B cell (primary cell): ENCODE data around the gene EXOC4. TPM values are rescaled to one million over a fixed set of nuclear protein-coding genes. Genes with fewer than 3 reads are reported as not detected.

Experiments
- ATAC-seq: fragments of 200-7000 bp; cut with Tn5 transposase; one replicate; pipeline ENCODE4 v1.10.0; 2021; ENCODE audit warnings: low read depth, mild to moderate bottlenecking, moderate number of reproducible peaks, moderate library complexity
- CTCF ChIA-PET: fragments of 350-600 bp; sonication (Branson Sonifier 250); formaldehyde crosslinking; loops from one replicate; lab custom pipeline; 2021; ENCODE audit warnings: antibody characterized with exemption, inconsistent platforms; lab: Charles Lee
- POLR2A ChIA-PET: fragments of 350-600 bp; sonication (Branson Sonifier 250); formaldehyde crosslinking; loops from one replicate; lab custom pipeline; 2021; ENCODE audit warnings: antibody characterized with exemption; lab: Charles Lee
- DNase-seq: peaks from one replicate; pipeline ENCODE4 v3.0.0; 2013
- H2AFZ ChIP-seq: 2 replicates; pipeline ENCODE4 v1.6.1; 2012; ENCODE audit warnings: mild to moderate bottlenecking, low read depth, low read length; ENCODE audit not compliant: insufficient read depth, poor library complexity, severe bottlenecking
- H3K27ac ChIP-seq, 2 donors: 1 replicate in 1 of 2; 2 replicates in 1 of 2; pipeline ENCODE4 v1.5.1; 2012 to 2013; ENCODE audit warnings: low read length in 2 of 2, mild to moderate bottlenecking in 2 of 2, moderate library complexity in 1 of 2
- H3K27me3 ChIP-seq, 4 experiments: fragments of 200-600 bp in 1 of 4; sonication (generic) in 1 of 4; replicated peaks in 1 of 4; 1 replicate in 2 of 4; 2 replicates in 2 of 4; pipeline versions ENCODE4 v1.6.1 to v1.7.0; 2013 to 2016; ENCODE audit warnings: low read length in 3 of 4, mild to moderate bottlenecking in 2 of 4, mixed read lengths in 1 of 4, moderate library complexity in 1 of 4; ENCODE audit not compliant: insufficient read depth in 4 of 4, control insufficient read depth in 3 of 4; ENCODE audit errors: control extremely low read depth in 1 of 4
- H3K36me3 ChIP-seq, 2 experiments: replicated peaks in 1 of 2; 1 replicate in 1 of 2; 2 replicates in 1 of 2; pipeline versions ENCODE4 v1.6.1 to v1.7.1; 2013; ENCODE audit warnings: low read length in 1 of 2; ENCODE audit not compliant: insufficient read depth in 2 of 2, control insufficient read depth in 1 of 2; ENCODE audit errors: control extremely low read depth in 1 of 2, extremely low read depth in 1 of 2
- H3K4me1 ChIP-seq, 2 donors: fragments of 200-600 bp in 1 of 2; sonication (generic) in 1 of 2; 1 replicate in 1 of 2; 2 replicates in 1 of 2; pipeline versions ENCODE4 v1.5.1 to v1.6.1; 2013 to 2017; ENCODE audit warnings: low read length in 2 of 2; ENCODE audit not compliant: control insufficient read depth in 2 of 2, insufficient read depth in 2 of 2
- H3K4me2 ChIP-seq: replicated peaks from 2 replicates; pipeline ENCODE3; 2012; ENCODE audit warnings: mild to moderate bottlenecking, low read depth, low read length; ENCODE audit not compliant: poor library complexity, severe bottlenecking
- H3K4me3 ChIP-seq, 5 experiments: fragments of 200-600 bp in 1 of 5; sonication (generic) in 1 of 5; 1 replicate in 3 of 5; 2 replicates in 2 of 5; pipeline versions ENCODE4 v1.5.1 to v1.7.0; 2011 to 2016; ENCODE audit warnings: low read length in 4 of 5, mild to moderate bottlenecking in 4 of 5, low read depth in 2 of 5, control low read depth in 1 of 5, moderate library complexity in 1 of 5; ENCODE audit not compliant: insufficient read depth in 1 of 5; ENCODE audit errors: control extremely low read depth in 1 of 5, extremely low read depth in 1 of 5
- H3K79me2 ChIP-seq: fragments of 200-600 bp; sonication (generic); one replicate; pipeline ENCODE4 v1.6.0; 2016; ENCODE audit warnings: low read length; ENCODE audit not compliant: control insufficient read depth, insufficient read depth
- H3K9ac ChIP-seq: fragments of 200-600 bp; sonication (generic); 2 replicates; pipeline ENCODE4 v1.6.1; 2017; ENCODE audit warnings: mild to moderate bottlenecking, low read length, moderate library complexity
- H3K9me3 ChIP-seq, 3 donors: one replicate each; pipeline versions ENCODE4 v1.6.1 to v1.7.1; 2013; ENCODE audit warnings: low read length in 2 of 3; ENCODE audit not compliant: control insufficient read depth in 2 of 3, insufficient read depth in 1 of 3; ENCODE audit errors: control extremely low read depth in 1 of 3
- H4K20me1 ChIP-seq: 2 replicates; pipeline ENCODE4 v1.6.0; 2012; ENCODE audit warnings: mild to moderate bottlenecking, low read length; ENCODE audit not compliant: insufficient read depth, control insufficient read depth, poor library complexity, severe bottlenecking
- H3K27ac Mint-ChIP-seq: one replicate; pipeline ENCODE4 v1.8.0; 2021; ENCODE audit warnings: mixed read lengths
- H3K27me3 Mint-ChIP-seq: one replicate; pipeline ENCODE4 v1.8.0; 2021; ENCODE audit warnings: mixed read lengths
- H3K4me1 Mint-ChIP-seq: one replicate; pipeline ENCODE4 v1.8.0; 2021; ENCODE audit warnings: mixed read lengths
- H3K4me3 Mint-ChIP-seq: one replicate; pipeline ENCODE4 v1.8.0; 2021; ENCODE audit warnings: mixed read lengths
- H3K9me3 Mint-ChIP-seq: one replicate; pipeline ENCODE4 v1.8.0; 2022; ENCODE audit warnings: mixed read lengths; ENCODE audit not compliant: insufficient read depth
- EZH2 ChIP-seq: IDR thresholded peaks from 2 replicates; pipeline ENCODE4 v1.6.1; 2012; ENCODE audit warnings: borderline replicate concordance, low read depth, mild to moderate bottlenecking, moderate library complexity, low read length; ENCODE audit not compliant: insufficient read depth, poor library complexity, severe bottlenecking
- WGBS: methylation state at CpG from one replicate; pipeline ENCODE4 v1.1.5; 2013; ENCODE audit warnings: missing lambda C conversion rate; ENCODE audit not compliant: insufficient coverage; 5-methylcytosine and 5-hydroxymethylcytosine counted together
- intact Hi-C: fragments of 100-400 bp; cut with micrococcal nuclease; formaldehyde crosslinking; loops from one replicate; pipeline ENCODE4 v1.10.0; 2022
- polyA plus RNA-seq: library from polyadenylated mRNA; depleted of rRNA; stranded (reverse); fragments of >200 nt; gene quantifications from 2 replicates; pipeline ENCODE4 v1.2.3, GENCODE V29; 2012
- total RNA-seq, 2 donors: library from RNA; stranded (reverse); fragments of 120-200 nt in 1 of 2; gene quantifications; 1 replicate in 1 of 2; 2 replicates in 1 of 2; pipeline versions ENCODE4 v1.2.3 to v1.2.4, GENCODE V29; 2013 to 2022
- TF ChIP-seq, protein P1 (sequence below): fragments of 200-600 bp; IDR thresholded peaks from one replicate; pipeline ENCODE4 v1.8.0; 2022; ENCODE audit warnings: antibody characterized with exemption, mild to moderate bottlenecking

EXOC4 gene
- total and polyA plus RNA-seq, 2 donors (not counting 1 experiment from before 2014, with no cell fraction given) = 16.7 to 135 TPM

DNA sequence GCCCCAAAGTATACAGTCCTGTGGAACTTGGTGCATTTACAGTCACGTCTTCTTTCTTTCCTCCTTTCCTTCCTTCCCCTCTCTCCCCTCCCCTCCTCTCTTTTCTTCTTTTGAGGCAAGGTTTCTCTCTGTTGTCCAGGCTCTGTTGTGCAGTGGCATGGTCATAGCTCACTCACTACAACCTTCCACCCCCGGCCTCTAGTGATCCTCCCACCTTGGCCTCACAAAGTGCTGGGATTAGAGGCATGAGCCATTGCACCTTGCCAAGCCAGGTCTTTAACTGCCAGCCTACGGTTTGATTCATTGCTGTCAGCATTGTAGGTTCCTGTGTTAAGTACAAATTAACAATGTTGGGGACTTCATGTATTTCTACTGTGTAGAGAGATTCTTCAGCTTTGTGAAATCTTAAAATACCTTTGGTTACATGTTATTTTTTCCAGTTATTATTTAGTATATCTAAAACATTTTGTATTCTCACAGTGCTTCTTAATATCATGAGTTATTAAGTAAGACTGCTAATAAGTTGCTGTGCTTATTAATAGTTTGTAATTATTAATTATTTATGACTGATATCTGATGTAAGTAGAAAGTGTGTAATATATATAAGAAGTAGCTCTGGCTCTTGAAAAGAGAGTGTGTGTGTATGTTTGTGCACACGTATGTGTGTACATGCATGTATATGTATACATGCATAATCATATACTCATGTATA is 320.8 kb downstream of the EXOC4 start:
- H3K79me2 ChIP-seq = no peaks in the 10 kb centered on the region
- H3K9me3 ChIP-seq = no peaks in the 10 kb centered on the region
- POLR2A ChIA-PET = no interaction called here
- no peak overlapping the region for H2AFZ ChIP-seq
- no peaks in the 10 kb centered on the region for H3K4me1 ChIP-seq
- no peaks in the 10 kb centered on the region for H3K27me3 ChIP-seq
- CTCF ChIA-PET = no interaction called here
- H3K9me3 Mint-ChIP-seq = no peaks in the 10 kb centered on the region
- no peak overlapping the region for H3K27ac Mint-ChIP-seq
- no peak for TF ChIP-seq EZH2
- TF ChIP-seq, protein P1, sequence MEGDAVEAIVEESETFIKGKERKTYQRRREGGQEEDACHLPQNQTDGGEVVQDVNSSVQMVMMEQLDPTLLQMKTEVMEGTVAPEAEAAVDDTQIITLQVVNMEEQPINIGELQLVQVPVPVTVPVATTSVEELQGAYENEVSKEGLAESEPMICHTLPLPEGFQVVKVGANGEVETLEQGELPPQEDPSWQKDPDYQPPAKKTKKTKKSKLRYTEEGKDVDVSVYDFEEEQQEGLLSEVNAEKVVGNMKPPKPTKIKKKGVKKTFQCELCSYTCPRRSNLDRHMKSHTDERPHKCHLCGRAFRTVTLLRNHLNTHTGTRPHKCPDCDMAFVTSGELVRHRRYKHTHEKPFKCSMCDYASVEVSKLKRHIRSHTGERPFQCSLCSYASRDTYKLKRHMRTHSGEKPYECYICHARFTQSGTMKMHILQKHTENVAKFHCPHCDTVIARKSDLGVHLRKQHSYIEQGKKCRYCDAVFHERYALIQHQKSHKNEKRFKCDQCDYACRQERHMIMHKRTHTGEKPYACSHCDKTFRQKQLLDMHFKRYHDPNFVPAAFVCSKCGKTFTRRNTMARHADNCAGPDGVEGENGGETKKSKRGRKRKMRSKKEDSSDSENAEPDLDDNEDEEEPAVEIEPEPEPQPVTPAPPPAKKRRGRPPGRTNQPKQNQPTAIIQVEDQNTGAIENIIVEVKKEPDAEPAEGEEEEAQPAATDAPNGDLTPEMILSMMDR = no peak
- H3K27ac ChIP-seq = no peak overlapping the region
- no peaks in the 10 kb centered on the region for H4K20me1 ChIP-seq
- no peaks in the 10 kb centered on the region for H3K4me1 Mint-ChIP-seq
- intact Hi-C loops = no loop called here
- H3K4me3 Mint-ChIP-seq = no peak overlapping the region
- no peak overlapping the region for H3K9ac ChIP-seq
- H3K4me2 ChIP-seq = no peak overlapping the region
- H3K36me3 ChIP-seq = no peaks in the 10 kb centered on the region
- ATAC-seq (no peak), DNase-seq (no peak)
- H3K27me3 Mint-ChIP-seq = no peaks in the 10 kb centered on the region
- no peak overlapping the region for H3K4me3 ChIP-seq
- 100% methylated on average over 1 of the region's 4 CpGs for WGBS

GRCh38 chr7:133575726-133576440 is 323.0 kb downstream of the EXOC4 start:
- Histone ChIP-seq H3K79me2 (no peaks in the 10 kb centered on the region), H3K27ac (no peak overlapping the region), H3K4me3 (no peak overlapping the region), H3K36me3 (no peaks in the 10 kb centered on the region), H3K9ac (no peak overlapping the region), H3K9me3 (peaks cover 0 to 4% (median 0%) of the 10 kb centered on the region in 3 donors), H3K27me3 (no peaks in the 10 kb centered on the region), H3K4me2 (no peak overlapping the region), H3K4me1 (no peaks in the 10 kb centered on the region), H2AFZ (no peak overlapping the region), H4K20me1 (no peaks in the 10 kb centered on the region)
- intact Hi-C loops = no loop called here
- CTCF ChIA-PET = no interaction called here
- POLR2A ChIA-PET = no interaction called here
- ATAC-seq (no peak), DNase-seq (no peak)
- H3K9me3 Mint-ChIP-seq = no peaks in the 10 kb centered on the region
- no peak overlapping the region for H3K4me3 Mint-ChIP-seq
- TF ChIP-seq EZH2 = no peak
- TF ChIP-seq, protein P1 = no peak
- 100% methylated on average over 1 of the region's 4 CpGs for WGBS
- no peak overlapping the region for H3K27ac Mint-ChIP-seq
- H3K4me1 Mint-ChIP-seq = no peaks in the 10 kb centered on the region
- no peaks in the 10 kb centered on the region for H3K27me3 Mint-ChIP-seq
